ENCODE measurements around the gene KLK4. TPM values are rescaled to one million over a fixed set of nuclear protein-coding genes. Genes with fewer than 3 reads are reported as not detected.

The KLK4 gene
- total and polyA plus RNA-seq, 2 of the 4 experiments (the other 2 are of a cell fraction), result not detected

DNA sequence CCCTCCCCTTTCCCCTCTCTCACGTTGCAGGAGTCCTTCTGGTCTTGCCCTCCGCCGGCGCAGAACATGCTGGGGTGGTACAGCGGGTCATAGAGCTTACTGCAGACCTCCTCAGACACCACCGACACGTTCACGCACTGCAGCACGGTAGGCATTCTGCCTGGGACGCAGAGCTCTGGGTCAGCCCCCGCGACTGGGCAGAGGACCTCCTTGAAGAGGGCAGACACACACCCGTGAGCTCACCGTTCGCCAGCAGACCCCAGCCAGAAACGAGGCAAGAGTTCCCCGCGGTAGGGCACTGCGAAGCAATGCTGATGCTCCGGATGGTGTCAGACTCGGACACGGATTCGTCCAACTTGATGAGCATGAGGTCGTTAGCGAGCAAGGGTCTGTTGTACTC is 2.9 kb downstream of the KLK4 start:
- TF ChIP-seq, protein P1, sequence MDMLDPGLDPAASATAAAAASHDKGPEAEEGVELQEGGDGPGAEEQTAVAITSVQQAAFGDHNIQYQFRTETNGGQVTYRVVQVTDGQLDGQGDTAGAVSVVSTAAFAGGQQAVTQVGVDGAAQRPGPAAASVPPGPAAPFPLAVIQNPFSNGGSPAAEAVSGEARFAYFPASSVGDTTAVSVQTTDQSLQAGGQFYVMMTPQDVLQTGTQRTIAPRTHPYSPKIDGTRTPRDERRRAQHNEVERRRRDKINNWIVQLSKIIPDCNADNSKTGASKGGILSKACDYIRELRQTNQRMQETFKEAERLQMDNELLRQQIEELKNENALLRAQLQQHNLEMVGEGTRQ (IDR thresholded peaks at IDR 0.05; ENCODE audit: low read depth, low read length), result no peak
- no peak for TF ChIP-seq MAZ (IDR thresholded peaks at IDR 0.05; ENCODE audit: borderline replicate concordance, low read depth, low read length)
- TF ChIP-seq ELK1 (IDR thresholded peaks at IDR 0.05; ENCODE audit: borderline replicate concordance, low read depth, low read length), result no peak
- TF ChIP-seq, protein P2, sequence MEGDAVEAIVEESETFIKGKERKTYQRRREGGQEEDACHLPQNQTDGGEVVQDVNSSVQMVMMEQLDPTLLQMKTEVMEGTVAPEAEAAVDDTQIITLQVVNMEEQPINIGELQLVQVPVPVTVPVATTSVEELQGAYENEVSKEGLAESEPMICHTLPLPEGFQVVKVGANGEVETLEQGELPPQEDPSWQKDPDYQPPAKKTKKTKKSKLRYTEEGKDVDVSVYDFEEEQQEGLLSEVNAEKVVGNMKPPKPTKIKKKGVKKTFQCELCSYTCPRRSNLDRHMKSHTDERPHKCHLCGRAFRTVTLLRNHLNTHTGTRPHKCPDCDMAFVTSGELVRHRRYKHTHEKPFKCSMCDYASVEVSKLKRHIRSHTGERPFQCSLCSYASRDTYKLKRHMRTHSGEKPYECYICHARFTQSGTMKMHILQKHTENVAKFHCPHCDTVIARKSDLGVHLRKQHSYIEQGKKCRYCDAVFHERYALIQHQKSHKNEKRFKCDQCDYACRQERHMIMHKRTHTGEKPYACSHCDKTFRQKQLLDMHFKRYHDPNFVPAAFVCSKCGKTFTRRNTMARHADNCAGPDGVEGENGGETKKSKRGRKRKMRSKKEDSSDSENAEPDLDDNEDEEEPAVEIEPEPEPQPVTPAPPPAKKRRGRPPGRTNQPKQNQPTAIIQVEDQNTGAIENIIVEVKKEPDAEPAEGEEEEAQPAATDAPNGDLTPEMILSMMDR (conservative IDR thresholded peaks at IDR 0.05; ENCODE audit: low read depth, low read length), result no peak
- no peak for TF ChIP-seq RCOR1 (IDR thresholded peaks at IDR 0.05; ENCODE audit: insufficient replicate concordance, low read length)
- no peak for DNase-seq
- Histone ChIP-seq H3K27me3 (ENCODE audit: control insufficient read depth, insufficient read depth, low read length) (peaks cover 11% of the 10 kb centered on the region), H4K5ac (ENCODE audit: low read depth, low read length) (no peak overlapping the region), H3K9me1 (ENCODE audit: insufficient read depth, low read length) (no peaks in the 10 kb centered on the region), H3K14ac (replicated peaks; ENCODE audit: low read depth, low read length) (no peak overlapping the region), H3K4ac (ENCODE audit: low read depth, low read length) (no peak overlapping the region), H2BK20ac (ENCODE audit: low read depth, low read length) (no peak overlapping the region), H2AFZ (replicated peaks; ENCODE audit: low read length, poor library complexity) (no peak overlapping the region), H3K18ac (ENCODE audit: low read depth, low read length) (no peak overlapping the region), H4K20me1 (ENCODE audit: insufficient read depth, low read length) (no peaks in the 10 kb centered on the region), H3K4me3 (ENCODE audit: insufficient read depth, low read depth, low read length) (no peak overlapping the region), H3K9ac (ENCODE audit: low read depth, low read length) (no peak overlapping the region), H3K36me3 (ENCODE audit: control insufficient read depth, insufficient read depth, low read length) (no peaks in the 10 kb centered on the region), H2BK120ac (ENCODE audit: low read depth, low read length) (no peak overlapping the region), H3K23ac (ENCODE audit: low read depth, low read length) (no peak overlapping the region), H4K8ac (ENCODE audit: low read depth in 2 of 2, low read length in 2 of 2) (no peak overlapping the region), H2BK15ac (ENCODE audit: low read depth, low read length) (no peak overlapping the region), H3K56ac (ENCODE audit: extremely low read depth, insufficient read depth, low read length) (no peak overlapping the region), H3K4me1 (ENCODE audit: control insufficient read depth, insufficient read depth, low read length) (no peaks in the 10 kb centered on the region), H3K27ac (ENCODE audit: insufficient read depth, low read length) (no peak overlapping the region), H3K4me2 (ENCODE audit: low read depth, low read length) (no peak overlapping the region), H3K79me1 (ENCODE audit: low read depth in 1 of 2, low read length in 2 of 2) (no peaks in the 10 kb centered on the region), H2BK5ac (ENCODE audit: low read depth, low read length, poor library complexity, severe bottlenecking) (no peak overlapping the region), H4K91ac (ENCODE audit: insufficient read depth, low read depth, low read length) (no peak overlapping the region), H2AK5ac (ENCODE audit: low read depth, low read length) (no peak overlapping the region), H3K9me3 (ENCODE audit: control insufficient read depth, insufficient read depth, low read length) (no peaks in the 10 kb centered on the region), H2AK9ac (replicated peaks; ENCODE audit: low read depth, low read length, poor library complexity) (no peak overlapping the region)
- no TSS peak for BruUV-seq (replicated peaks)
- 55% methylated on average over 24 of the region's 25 CpGs; no CpG with 5 or more reads in 1 of the 2 experiments for WGBS, 2 experiments (ENCODE audit: extremely low coverage in 2 of 2, insufficient read length in 1 of 2)
- POLR2A ChIA-PET (ENCODE audit: unreplicated experiment), result no interaction called here
- ATAC-seq (ENCODE audit: low read depth), result no peak
- in situ Hi-C loops (cut with MboI; ENCODE audit: low sequenced_read_pairs) (no loop called here), dilution Hi-C loops (cut with HindIII; ENCODE audit: low sequenced_read_pairs, unreplicated experiment) (no loop called here), intact Hi-C loops (cut with micrococcal nuclease) (no loop called here)
- CTCF ChIA-PET, result no interaction called here

All from IMR-90 (cell line).